OCI-LY7 (cell line): ENCODE measurements around the gene DTNB. TPM values are rescaled to one million over a fixed set of nuclear protein-coding genes. Genes with fewer than 3 reads are reported as not detected.

Source experiments
- BruUV-seq: library from RNA; stranded (reverse); fragments of 400-500 nt; replicated peaks from 2 replicates; lab custom pipeline; 2021; lab: Mats Ljungman, UMichigan
- CTCF ChIA-PET: fragments of 300-600 bp; sonication (Branson Sonifier 250); formaldehyde crosslinking; loops from one replicate; lab custom pipeline; 2022; ENCODE audit warnings: antibody characterized with exemption; ENCODE audit not compliant: unreplicated experiment; lab: Charles Lee
- POLR2A ChIA-PET: fragments of 300-600 bp; sonication (Branson Sonifier 250); formaldehyde crosslinking; loops from one replicate; lab custom pipeline; 2022; ENCODE audit warnings: antibody characterized with exemption; lab: Charles Lee
- DNase-seq: peaks from one replicate; pipeline ENCODE4 v3.0.0-alpha.2; 2015; ENCODE audit warnings: low spot score
- H2AFZ ChIP-seq: fragments of 200-600 bp; sonication (generic), shearing (Covaris generic); 2 replicates; pipeline ENCODE4 v1.6.1; 2014; ENCODE audit warnings: mild to moderate bottlenecking, antibody characterized with exemption, low read length, moderate library complexity
- H3K27ac ChIP-seq: fragments of 200-600 bp; sonication (generic); 2 replicates; pipeline ENCODE4 v1.5.1; 2014; ENCODE audit warnings: mixed run types, low read depth, mild to moderate bottlenecking, moderate library complexity, low read length, inconsistent platforms; ENCODE audit not compliant: poor library complexity, severe bottlenecking
- H3K36me3 ChIP-seq: fragments of 200-600 bp; sonication (generic); 2 replicates; pipeline ENCODE4 v1.6.1; 2014; ENCODE audit warnings: mild to moderate bottlenecking, antibody characterized with exemption, low read length, moderate library complexity, mixed read lengths; ENCODE audit not compliant: insufficient read depth
- H3K4me1 ChIP-seq: fragments of 200-600 bp; sonication (generic); 2 replicates; pipeline ENCODE4 v1.5.1; 2014; ENCODE audit warnings: mild to moderate bottlenecking, low read length; ENCODE audit not compliant: insufficient read depth, poor library complexity, severe bottlenecking
- H3K4me2 ChIP-seq: fragments of 200-600 bp; sonication (generic); 2 replicates; pipeline ENCODE4 v1.6.1; 2014; ENCODE audit warnings: mild to moderate bottlenecking, low read length
- H3K4me3 ChIP-seq: fragments of 200-600 bp; sonication (generic); 2 replicates; pipeline ENCODE4 v1.5.1; 2014; ENCODE audit warnings: mild to moderate bottlenecking, low read depth, low read length; ENCODE audit not compliant: poor library complexity, severe bottlenecking
- H3K79me2 ChIP-seq: fragments of 200-600 bp; sonication (generic); 2 replicates; pipeline ENCODE4 v1.6.1; 2016; ENCODE audit warnings: low read depth, mild to moderate bottlenecking, low read length, moderate library complexity, mixed read lengths; ENCODE audit not compliant: insufficient read depth
- H3K9me2 ChIP-seq: fragments of 200-600 bp; sonication (generic); 2 replicates; pipeline ENCODE4 v1.6.1; 2016; ENCODE audit warnings: mild to moderate bottlenecking, low read length, mixed read lengths; ENCODE audit not compliant: insufficient read depth
- H3K9me3 ChIP-seq: fragments of 200-600 bp; sonication (generic); 2 replicates; pipeline ENCODE4 v1.6.1; 2014; ENCODE audit warnings: mild to moderate bottlenecking, mixed run types, low read length, mixed read lengths
- H4K20me1 ChIP-seq: fragments of 200-600 bp; sonication (generic); 2 replicates; pipeline ENCODE4 v1.6.1; 2014; ENCODE audit warnings: mild to moderate bottlenecking, antibody characterized with exemption, low read length, moderate library complexity, mixed read lengths; ENCODE audit not compliant: insufficient read depth
- EZH2phosphoT487 ChIP-seq: fragments of 200-600 bp; sonication (generic); IDR thresholded peaks from 2 replicates; pipeline ENCODE4 v1.6.1; 2018; ENCODE audit warnings: low read depth, borderline replicate concordance, mild to moderate bottlenecking, mixed run types, antibody characterized with exemption, low read length, moderate library complexity, mixed read lengths
- intact Hi-C: fragments of 100-400 bp; cut with micrococcal nuclease; formaldehyde crosslinking; loops from one replicate; pipeline ENCODE4 v1.10.0; 2022; ENCODE audit not compliant: unreplicated experiment
- total RNA-seq, 2 experiments: library from RNA; depleted of rRNA in 1 of 2; stranded (reverse); fragments of >200 nt in 1 of 2; shearing (Covaris generic) in 1 of 2; gene quantifications; 2 replicates each; pipeline ENCODE4 v1.2.3, GENCODE V29; 2014 to 2022
- TF ChIP-seq, protein P1 (sequence below): fragments of 200-600 bp; sonication (generic); conservative IDR thresholded peaks from 2 replicates; pipeline ENCODE4 v1.5.1; 2014; ENCODE audit warnings: mild to moderate bottlenecking, antibody characterized with exemption, low read length, moderate library complexity, mixed read lengths

DTNB gene
- total RNA-seq, 2 experiments from 2014 or later, result 16.1 to 28.3 TPM

DNA sequence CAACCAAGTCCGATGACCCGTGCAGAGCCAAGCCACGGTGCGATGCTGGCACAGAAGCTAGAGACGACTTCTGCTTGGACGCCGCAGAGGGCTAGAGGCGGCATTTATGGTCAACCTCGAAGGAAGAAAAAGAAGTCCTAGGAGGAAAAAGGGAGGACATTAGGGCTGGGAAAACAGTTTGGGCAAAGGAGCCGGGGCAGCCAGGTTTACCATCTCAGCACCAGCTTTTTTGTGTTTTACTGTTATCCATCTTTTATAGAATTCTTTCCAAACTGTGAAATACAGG, 643 bp upstream of the DTNB start:
- H3K36me3 ChIP-seq, result no peaks in the 10 kb centered on the region
- no peak overlapping the region for H3K27ac ChIP-seq
- no peaks in the 10 kb centered on the region for H3K9me2 ChIP-seq
- no peak for DNase-seq
- peaks cover 14% of the 10 kb centered on the region for H3K4me1 ChIP-seq
- H3K4me3 ChIP-seq, result peak overlapping the region; percentile 73
- H4K20me1 ChIP-seq, result no peaks in the 10 kb centered on the region
- intact Hi-C loops, result loop anchor here (10.0 kb wide), 1 partner anchor 361 kb away; the partner anchor contains the start of gene RAB10
- CTCF ChIA-PET, result no interaction called here
- peak overlapping the region; percentile 99 for H2AFZ ChIP-seq
- no peaks in the 10 kb centered on the region for H3K9me3 ChIP-seq
- POLR2A ChIA-PET, result interaction anchor here (0.7 to 1.8 kb wide), 4 partner anchors 17 to 204 kb away, joined by 3 to 7 read pairs (median 4); partner anchors contain the start of gene ASXL2
- TF ChIP-seq, protein P1, sequence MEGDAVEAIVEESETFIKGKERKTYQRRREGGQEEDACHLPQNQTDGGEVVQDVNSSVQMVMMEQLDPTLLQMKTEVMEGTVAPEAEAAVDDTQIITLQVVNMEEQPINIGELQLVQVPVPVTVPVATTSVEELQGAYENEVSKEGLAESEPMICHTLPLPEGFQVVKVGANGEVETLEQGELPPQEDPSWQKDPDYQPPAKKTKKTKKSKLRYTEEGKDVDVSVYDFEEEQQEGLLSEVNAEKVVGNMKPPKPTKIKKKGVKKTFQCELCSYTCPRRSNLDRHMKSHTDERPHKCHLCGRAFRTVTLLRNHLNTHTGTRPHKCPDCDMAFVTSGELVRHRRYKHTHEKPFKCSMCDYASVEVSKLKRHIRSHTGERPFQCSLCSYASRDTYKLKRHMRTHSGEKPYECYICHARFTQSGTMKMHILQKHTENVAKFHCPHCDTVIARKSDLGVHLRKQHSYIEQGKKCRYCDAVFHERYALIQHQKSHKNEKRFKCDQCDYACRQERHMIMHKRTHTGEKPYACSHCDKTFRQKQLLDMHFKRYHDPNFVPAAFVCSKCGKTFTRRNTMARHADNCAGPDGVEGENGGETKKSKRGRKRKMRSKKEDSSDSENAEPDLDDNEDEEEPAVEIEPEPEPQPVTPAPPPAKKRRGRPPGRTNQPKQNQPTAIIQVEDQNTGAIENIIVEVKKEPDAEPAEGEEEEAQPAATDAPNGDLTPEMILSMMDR, result no peak
- TF ChIP-seq EZH2phosphoT487, result no peak
- H3K4me2 ChIP-seq, result peak overlapping the region; percentile 93
- H3K79me2 ChIP-seq, result peaks cover 13% of the 10 kb centered on the region; the same call in 1 of the 2 replicates
- no TSS peak for BruUV-seq

DNA sequence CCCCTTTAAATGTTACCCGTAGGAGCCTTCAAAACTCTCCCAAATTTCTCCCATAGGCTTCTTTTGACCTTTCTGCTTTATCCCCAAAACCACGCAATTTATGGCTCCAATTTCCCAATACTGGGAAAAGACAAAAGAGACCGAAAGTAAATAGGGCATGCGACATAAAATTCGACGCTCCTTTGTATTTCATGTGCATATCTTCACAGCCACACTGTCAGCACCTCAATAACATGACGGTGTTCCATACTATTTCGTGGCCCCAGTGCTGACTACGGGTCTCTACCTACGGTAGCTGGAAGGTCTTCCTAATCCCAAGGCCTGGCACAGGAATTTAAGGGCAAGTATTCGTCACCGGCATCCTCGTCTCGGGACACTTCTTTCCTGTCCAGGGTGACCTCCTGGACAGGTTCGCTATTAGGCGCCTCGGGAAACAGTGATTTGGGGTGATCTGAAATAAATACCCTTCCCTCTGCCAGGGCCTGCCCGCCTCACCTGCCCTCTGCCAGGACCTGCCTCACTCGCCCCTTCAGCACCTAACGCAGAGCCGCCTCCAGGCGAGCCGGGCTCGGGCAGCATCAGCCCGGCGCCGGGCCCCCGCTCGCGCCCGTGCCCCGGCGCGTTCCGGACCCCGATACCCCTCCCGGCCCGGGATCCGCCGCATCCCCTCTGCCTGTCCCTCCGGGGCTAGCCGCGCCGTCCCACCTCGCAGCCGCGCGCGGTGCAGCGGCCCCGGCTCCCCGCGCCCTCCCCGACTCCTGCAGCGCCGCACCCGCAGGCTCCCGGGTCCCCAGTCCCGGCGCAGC, 680 bp downstream of the DTNB start:
- CTCF ChIA-PET, result interaction anchor here (0.5 kb wide), 1 partner anchor 868 kb away, joined by 5 read pairs; no protein-coding TSS in a partner anchor
- Histone ChIP-seq H3K4me3 (peak overlapping the region; percentile 80), H3K36me3 (no peaks in the 10 kb centered on the region), H3K4me2 (peak overlapping the region; percentile 93), H3K4me1 (peaks cover 14% of the 10 kb centered on the region), H3K9me3 (no peaks in the 10 kb centered on the region), H3K79me2 (peaks cover 13% of the 10 kb centered on the region; the same call in 1 of the 2 replicates), H3K9me2 (no peaks in the 10 kb centered on the region), H4K20me1 (no peaks in the 10 kb centered on the region), H2AFZ (peak overlapping the region; percentile 91), H3K27ac (peak overlapping the region; percentile 51)
- POLR2A ChIA-PET, result interaction anchor here (0.7 to 1.8 kb wide), 6 partner anchors 9 to 206 kb away, joined by 3 to 7 read pairs (median 3); partner anchors contain the start of gene ASXL2
- BruUV-seq, result no TSS peak
- intact Hi-C loops, result loop anchor here (2.0 to 10.0 kb wide), 2 partner anchors 206 to 362 kb away; partner anchors contain the start of genes ASXL2 and RAB10
- TF ChIP-seq, protein P1, result no peak
- no peak for TF ChIP-seq EZH2phosphoT487
- peak; percentile 82 for DNase-seq
